Measurements from ENCODE around the gene JAML. TPM values are rescaled to one million over a fixed set of nuclear protein-coding genes. Genes with fewer than 3 reads are reported as not detected.

Gene JAML
- total RNA-seq, 1 donor from 2014 or later, result 0.09 TPM

- Histone ChIP-seq H3K9me3 (ENCODE audit: low read depth) (no peaks in the 10 kb centered on the region), H3K4me2 (no peak overlapping the region), H3K27me3 (peaks cover 97% of the 10 kb centered on the region), H4K20me1 (ENCODE audit: low read depth) (no peaks in the 10 kb centered on the region), H3K4me1 (peaks cover under 1% of the 10 kb centered on the region), H3K27ac (no peak overlapping the region), H2AFZ (replicated peaks) (no peak overlapping the region), H3K4me3 (no peak overlapping the region), H3K9ac (no peak overlapping the region), H3K36me3 (no peaks in the 10 kb centered on the region), H3F3A (ENCODE audit: low read depth) (peaks cover 7% of the 10 kb centered on the region), H3K79me2 (ENCODE audit: low read depth) (no peaks in the 10 kb centered on the region)
- no peak for DNase-seq (ENCODE audit: low spot score)
- Mint-ChIP-seq H3K36me3 (no peaks in the 10 kb centered on the region), H3K4me3 (no peak overlapping the region), H3K27ac (no peak overlapping the region), H3K9me3 (no peaks in the 10 kb centered on the region), H3K4me1 (peaks cover 7% of the 10 kb centered on the region), H3K27me3 (ENCODE audit: insufficient read depth, low read depth) (peaks cover 64% of the 10 kb centered on the region)
- no peak for TF ChIP-seq EZH2phosphoT487 (IDR thresholded peaks at IDR 0.05)
- TF ChIP-seq, protein P1, sequence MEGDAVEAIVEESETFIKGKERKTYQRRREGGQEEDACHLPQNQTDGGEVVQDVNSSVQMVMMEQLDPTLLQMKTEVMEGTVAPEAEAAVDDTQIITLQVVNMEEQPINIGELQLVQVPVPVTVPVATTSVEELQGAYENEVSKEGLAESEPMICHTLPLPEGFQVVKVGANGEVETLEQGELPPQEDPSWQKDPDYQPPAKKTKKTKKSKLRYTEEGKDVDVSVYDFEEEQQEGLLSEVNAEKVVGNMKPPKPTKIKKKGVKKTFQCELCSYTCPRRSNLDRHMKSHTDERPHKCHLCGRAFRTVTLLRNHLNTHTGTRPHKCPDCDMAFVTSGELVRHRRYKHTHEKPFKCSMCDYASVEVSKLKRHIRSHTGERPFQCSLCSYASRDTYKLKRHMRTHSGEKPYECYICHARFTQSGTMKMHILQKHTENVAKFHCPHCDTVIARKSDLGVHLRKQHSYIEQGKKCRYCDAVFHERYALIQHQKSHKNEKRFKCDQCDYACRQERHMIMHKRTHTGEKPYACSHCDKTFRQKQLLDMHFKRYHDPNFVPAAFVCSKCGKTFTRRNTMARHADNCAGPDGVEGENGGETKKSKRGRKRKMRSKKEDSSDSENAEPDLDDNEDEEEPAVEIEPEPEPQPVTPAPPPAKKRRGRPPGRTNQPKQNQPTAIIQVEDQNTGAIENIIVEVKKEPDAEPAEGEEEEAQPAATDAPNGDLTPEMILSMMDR (IDR thresholded peaks at IDR 0.05), result no peak
- TF ChIP-seq EZH2 (IDR thresholded peaks at IDR 0.05), result no peak
Observed at GRCh38 chr11:118148240-118148639, 76.6 kb downstream of the JAML start.

DNA sequence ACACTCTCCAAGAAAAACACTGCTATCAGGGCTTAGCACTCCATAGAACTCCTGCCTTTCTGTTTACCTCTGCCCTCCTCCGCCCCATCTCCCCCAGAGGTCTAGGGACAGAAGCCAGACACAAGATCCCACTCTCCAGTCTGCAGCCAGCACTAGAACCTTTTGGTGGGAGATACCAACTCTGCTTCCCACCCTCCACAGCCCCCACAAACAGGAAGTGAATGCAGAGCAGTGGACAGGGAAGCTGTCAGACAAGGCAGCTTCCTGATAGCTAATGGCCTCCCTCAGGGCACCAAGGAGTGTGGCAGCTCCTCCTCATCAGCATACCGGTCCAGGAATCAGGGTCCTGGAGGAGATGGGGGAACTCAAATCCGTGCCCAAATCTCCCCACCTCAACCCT, 77.3 kb downstream of the JAML start:
- Histone ChIP-seq H3K4me1 (no peaks in the 10 kb centered on the region), H4K20me1 (ENCODE audit: low read depth) (no peaks in the 10 kb centered on the region), H3K9ac (no peak overlapping the region), H3K27me3 (peaks cover 97% of the 10 kb centered on the region), H3K4me3 (no peak overlapping the region), H3K27ac (no peak overlapping the region), H3K4me2 (no peak overlapping the region), H3K36me3 (no peaks in the 10 kb centered on the region), H3K9me3 (ENCODE audit: low read depth) (no peaks in the 10 kb centered on the region), H3K79me2 (ENCODE audit: low read depth) (no peaks in the 10 kb centered on the region), H2AFZ (replicated peaks) (no peak overlapping the region), H3F3A (ENCODE audit: low read depth) (peaks cover 7% of the 10 kb centered on the region)
- Mint-ChIP-seq H3K27me3 (ENCODE audit: insufficient read depth, low read depth) (peaks cover 65% of the 10 kb centered on the region), H3K4me3 (peak overlapping the region; percentile 43), H3K36me3 (no peaks in the 10 kb centered on the region), H3K4me1 (peaks cover 7% of the 10 kb centered on the region), H3K27ac (no peak overlapping the region), H3K9me3 (no peaks in the 10 kb centered on the region)
- TF ChIP-seq EZH2 (IDR thresholded peaks at IDR 0.05) (no peak), EZH2phosphoT487 (IDR thresholded peaks at IDR 0.05) (no peak)
- TF ChIP-seq, protein P1 (IDR thresholded peaks at IDR 0.05), result no peak
- DNase-seq (ENCODE audit: low spot score), result no peak

DNA sequence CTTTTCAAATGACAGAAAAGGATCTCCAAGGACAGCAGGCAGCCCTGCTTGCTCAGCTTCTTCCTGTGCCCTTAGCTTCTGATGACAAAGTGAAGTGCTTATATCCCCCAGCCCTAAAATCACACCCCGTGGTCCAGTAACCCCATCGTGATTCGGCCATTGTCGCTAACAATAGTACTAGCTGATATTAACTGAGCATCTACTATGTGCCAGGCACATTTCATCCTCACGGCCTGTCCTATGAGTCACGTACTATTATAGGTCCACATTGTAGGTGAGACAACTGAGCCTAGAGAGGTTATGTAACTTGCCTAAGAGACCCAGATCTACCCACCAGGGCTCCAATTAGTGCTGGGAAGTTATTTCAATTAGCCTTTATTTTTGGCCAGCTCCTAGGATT, 78.3 kb downstream of the JAML start:
- H3K4me2 ChIP-seq, result peak overlapping the region; percentile 81
- H3K36me3 Mint-ChIP-seq, result no peaks in the 10 kb centered on the region
- H3K9me3 Mint-ChIP-seq, result no peaks in the 10 kb centered on the region
- H3K36me3 ChIP-seq, result no peaks in the 10 kb centered on the region
- H3K4me1 Mint-ChIP-seq, result peaks cover 7% of the 10 kb centered on the region
- H3K4me3 ChIP-seq, result no peak overlapping the region
- TF ChIP-seq EZH2phosphoT487 (IDR thresholded peaks at IDR 0.05), result no peak
- TF ChIP-seq, protein P1 (IDR thresholded peaks at IDR 0.05), result no peak
- TF ChIP-seq EZH2 (IDR thresholded peaks at IDR 0.05), result no peak
- no peaks in the 10 kb centered on the region for H3K79me2 ChIP-seq (ENCODE audit: low read depth)
- H2AFZ ChIP-seq (replicated peaks), result no peak overlapping the region
- peaks cover 7% of the 10 kb centered on the region for H3F3A ChIP-seq (ENCODE audit: low read depth)
- no peaks in the 10 kb centered on the region for H3K4me1 ChIP-seq
- no peak overlapping the region for H3K27ac ChIP-seq
- no peak overlapping the region for H3K9ac ChIP-seq
- H3K9me3 ChIP-seq (ENCODE audit: low read depth), result no peaks in the 10 kb centered on the region
- peak overlapping the region; percentile 86 for H3K4me3 Mint-ChIP-seq
- H4K20me1 ChIP-seq (ENCODE audit: low read depth), result no peaks in the 10 kb centered on the region
- H3K27me3 ChIP-seq, result peaks cover 90% of the 10 kb centered on the region
- peaks cover 59% of the 10 kb centered on the region for H3K27me3 Mint-ChIP-seq (ENCODE audit: insufficient read depth, low read depth)
- no peak overlapping the region for H3K27ac Mint-ChIP-seq
- no peak for DNase-seq (ENCODE audit: low spot score)
